GM12873 (cell line): Measurements from ENCODE around the gene KCTD21.

Source experiments
- TF ChIP-seq, protein P1 (sequence below): IDR thresholded peaks from 2 replicates; pipeline ENCODE4 v1.5.1; 2012; ENCODE audit warnings: low read depth, mild to moderate bottlenecking, moderate library complexity, low read length, control low read depth; ENCODE audit not compliant: insufficient read depth; ENCODE audit errors: missing control alignments

Gene KCTD21

DNA sequence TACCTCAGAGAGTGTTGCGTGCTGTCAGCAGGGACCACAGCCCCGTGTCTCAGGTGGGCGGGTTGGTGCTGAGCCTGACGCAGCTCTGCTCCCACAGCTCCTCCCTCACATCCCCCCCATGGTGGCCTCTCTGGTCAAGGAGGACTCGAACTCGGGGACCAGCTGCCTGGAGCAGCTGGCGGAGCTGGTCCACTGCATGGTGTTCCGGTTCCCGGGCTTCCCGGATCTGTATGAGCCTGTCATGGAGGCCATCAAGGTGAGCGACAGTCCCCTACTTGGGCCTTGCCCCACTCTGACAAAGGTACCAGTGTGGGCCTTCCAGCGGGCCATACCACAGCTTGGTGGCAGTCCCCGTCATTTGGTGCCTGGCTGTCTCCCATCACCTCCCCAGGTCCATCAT, 12.1 kb upstream of the KCTD21 start:
- TF ChIP-seq, protein P1, sequence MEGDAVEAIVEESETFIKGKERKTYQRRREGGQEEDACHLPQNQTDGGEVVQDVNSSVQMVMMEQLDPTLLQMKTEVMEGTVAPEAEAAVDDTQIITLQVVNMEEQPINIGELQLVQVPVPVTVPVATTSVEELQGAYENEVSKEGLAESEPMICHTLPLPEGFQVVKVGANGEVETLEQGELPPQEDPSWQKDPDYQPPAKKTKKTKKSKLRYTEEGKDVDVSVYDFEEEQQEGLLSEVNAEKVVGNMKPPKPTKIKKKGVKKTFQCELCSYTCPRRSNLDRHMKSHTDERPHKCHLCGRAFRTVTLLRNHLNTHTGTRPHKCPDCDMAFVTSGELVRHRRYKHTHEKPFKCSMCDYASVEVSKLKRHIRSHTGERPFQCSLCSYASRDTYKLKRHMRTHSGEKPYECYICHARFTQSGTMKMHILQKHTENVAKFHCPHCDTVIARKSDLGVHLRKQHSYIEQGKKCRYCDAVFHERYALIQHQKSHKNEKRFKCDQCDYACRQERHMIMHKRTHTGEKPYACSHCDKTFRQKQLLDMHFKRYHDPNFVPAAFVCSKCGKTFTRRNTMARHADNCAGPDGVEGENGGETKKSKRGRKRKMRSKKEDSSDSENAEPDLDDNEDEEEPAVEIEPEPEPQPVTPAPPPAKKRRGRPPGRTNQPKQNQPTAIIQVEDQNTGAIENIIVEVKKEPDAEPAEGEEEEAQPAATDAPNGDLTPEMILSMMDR: no peak

GRCh38 chr11:78200061-78200460, 11.6 kb upstream of the KCTD21 start:
- TF ChIP-seq, protein P1: no peak

- TF ChIP-seq, protein P1: no peak
These were observed 11.2 kb upstream of the KCTD21 start for GRCh38 chr11:78199653-78200015.

DNA sequence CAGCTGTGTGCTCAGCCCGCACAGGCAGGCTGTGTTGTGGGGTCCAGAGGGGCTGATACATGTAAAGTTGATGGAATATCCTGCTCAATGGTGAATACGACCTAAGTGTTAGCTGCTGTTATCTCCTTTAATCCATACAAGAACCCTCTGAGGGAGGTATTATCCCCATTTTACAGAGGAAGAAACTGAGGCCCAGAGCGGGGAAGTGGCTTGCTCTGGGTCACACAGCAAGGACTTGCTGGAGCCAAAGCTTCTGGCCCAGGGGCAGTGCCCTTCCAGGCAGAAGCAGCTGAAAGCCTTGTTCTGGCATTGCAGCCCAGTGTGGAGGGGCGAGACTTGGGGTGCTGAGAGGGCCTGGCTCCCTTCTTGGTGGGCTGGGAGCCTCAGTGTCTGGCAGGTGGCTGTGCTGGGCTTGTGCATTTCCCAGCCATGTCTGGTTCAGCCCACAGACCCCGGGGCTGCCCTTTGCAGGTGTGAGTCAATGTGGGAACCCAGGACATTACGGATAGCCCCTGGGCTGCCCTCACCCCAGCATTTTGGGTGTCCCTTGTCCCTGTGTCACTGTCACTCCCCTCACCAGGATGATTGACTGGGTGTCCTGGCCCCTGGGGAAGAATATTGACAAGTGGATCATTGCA, 10.7 kb upstream of the KCTD21 start:
- TF ChIP-seq, protein P1: no peak

DNA sequence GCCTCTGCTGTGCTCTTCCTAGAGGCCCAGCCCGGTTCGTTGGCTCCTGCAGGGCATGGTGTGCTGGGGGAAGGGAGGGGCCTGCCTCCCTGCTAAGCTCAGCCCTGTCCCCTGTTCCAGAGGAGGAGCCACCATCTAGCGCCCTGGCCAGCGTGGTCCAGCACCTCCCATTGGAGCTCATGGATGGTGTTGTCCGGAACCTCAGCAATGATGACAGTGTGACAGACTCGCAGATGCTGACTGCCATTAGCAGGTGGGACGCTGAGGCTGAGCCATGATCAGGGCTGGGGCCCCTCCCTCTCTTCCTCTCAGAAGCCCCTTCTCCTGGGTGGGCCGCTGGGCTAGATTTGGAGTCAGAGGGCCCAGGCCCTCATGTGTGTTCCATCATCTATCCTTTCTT, 9.4 kb upstream of the KCTD21 start:
- TF ChIP-seq, protein P1: no peak

- TF ChIP-seq, protein P1: no peak
These were observed 8.2 kb upstream of the KCTD21 start for GRCh38 chr11:78196661-78197091.

- TF ChIP-seq, protein P1: no peak
These were observed 7.6 kb upstream of the KCTD21 start for GRCh38 chr11:78195917-78196560.
